ACHN (cell line): Measurements from ENCODE around the gene RBP7.
"Not testable (repeated sequence)": the region's sequence is repeated elsewhere in the genome, so short reads cannot be mapped to it uniquely, and the experiment has no call there.

ENCODE experiments used
- DNase-seq: peaks from one replicate; pipeline ENCODE4 v3.0.0-alpha.2; 2015
- in situ Hi-C: cut with HindIII; loops from 2 replicates; pipeline ENCODE4 v1.10.0; 2017; ENCODE audit warnings: low sequenced_read_pairs, low pct_ligation_motif_present, low pct_unique_long_range_greater_than_20kb

Gene RBP7

DNA sequence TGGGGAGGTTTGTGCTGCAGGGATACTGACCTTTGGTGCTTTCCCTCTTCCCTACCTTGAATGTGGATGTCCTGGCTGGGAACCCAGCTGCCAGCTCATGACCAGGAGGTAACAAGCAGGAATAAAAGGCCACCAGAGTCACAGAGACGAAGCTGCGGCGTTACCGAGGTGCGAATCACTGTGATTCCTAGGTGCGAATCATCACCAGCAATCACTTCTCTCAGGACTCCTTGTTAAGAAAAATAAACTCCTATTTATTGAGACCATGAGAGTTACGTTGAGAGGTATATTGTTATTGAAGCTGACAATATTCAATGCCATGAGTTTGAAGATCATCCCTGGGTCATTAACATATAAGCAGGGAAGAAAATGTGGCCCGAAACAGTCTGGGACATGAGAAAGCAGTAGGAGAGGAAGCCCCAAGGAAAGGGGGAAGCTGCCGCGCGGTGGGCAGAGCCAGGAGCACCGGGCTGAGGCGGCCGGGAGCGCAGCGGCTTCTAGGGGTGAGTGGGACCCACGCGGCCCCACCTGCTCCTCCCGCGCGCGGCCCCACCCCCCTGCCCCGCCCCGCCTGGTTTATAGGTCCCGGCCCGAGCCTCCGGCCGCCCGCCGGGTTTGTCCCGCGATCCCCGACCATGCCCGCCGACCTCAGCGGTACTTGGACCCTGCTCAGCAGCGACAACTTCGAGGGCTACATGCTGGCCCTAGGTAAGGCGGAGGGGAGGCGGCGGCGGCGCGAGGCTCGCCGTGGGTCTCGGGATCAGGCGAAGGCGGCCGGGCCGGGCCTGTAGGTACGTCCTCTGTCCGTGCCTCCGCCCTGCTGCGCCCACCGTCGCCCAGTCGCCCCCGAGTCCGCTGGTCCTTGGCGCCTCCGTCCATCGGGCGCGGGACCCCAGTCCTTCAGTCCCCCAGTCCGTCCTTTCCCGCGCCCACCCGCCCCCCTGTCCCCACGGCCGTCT lies at the start of gene RBP7:
RBP7 (plus strand) TSS at position 605 of the 959 bp plus-strand sequence; CDS start at position 636, 31 bp downstream.
- in situ Hi-C loops: no loop called here
- DNase-seq: peak; percentile 8

DNA sequence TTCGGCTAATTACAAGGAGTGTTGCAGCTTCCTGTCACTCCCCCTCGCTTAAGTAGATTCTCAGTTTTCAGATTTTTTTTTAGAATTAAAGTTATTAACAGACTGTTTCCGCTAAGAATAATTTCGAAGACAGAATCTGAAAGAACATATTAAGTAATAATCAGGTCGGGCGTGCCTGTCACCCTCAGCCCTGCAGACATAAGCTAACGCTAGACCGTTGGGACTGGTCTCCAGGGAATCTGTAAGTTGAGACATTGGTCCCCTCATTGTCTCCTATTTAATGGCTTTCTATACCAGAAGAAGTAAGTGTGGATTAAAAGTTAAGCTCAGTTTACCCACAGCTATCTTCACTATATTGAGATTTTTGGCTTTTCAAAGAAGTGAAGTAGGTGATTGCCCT lies 39.3 kb upstream of the RBP7 start:
- in situ Hi-C loops: no loop called here
- DNase-seq: no peak

DNA sequence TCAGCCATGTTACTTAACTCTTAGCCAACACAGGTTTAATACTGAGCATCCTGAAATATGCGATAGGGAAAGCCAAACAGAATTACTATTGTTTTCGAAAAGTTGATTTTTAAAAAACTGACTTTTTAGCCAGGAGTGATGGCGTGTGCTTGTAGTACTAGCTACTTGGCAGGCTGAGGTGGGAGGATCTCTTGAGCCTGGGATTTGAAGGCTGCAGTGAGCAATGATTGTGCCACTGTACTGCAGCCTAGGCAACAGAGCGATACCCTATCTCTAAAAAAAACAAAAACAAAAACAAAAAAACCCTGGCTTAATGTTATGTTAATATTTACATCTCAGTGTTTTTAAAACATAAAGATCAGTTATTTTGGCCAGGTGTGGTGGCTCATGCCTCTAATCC lies 37.0 kb upstream of the RBP7 start:
- no peak for DNase-seq
- in situ Hi-C loops: no loop called here

DNA sequence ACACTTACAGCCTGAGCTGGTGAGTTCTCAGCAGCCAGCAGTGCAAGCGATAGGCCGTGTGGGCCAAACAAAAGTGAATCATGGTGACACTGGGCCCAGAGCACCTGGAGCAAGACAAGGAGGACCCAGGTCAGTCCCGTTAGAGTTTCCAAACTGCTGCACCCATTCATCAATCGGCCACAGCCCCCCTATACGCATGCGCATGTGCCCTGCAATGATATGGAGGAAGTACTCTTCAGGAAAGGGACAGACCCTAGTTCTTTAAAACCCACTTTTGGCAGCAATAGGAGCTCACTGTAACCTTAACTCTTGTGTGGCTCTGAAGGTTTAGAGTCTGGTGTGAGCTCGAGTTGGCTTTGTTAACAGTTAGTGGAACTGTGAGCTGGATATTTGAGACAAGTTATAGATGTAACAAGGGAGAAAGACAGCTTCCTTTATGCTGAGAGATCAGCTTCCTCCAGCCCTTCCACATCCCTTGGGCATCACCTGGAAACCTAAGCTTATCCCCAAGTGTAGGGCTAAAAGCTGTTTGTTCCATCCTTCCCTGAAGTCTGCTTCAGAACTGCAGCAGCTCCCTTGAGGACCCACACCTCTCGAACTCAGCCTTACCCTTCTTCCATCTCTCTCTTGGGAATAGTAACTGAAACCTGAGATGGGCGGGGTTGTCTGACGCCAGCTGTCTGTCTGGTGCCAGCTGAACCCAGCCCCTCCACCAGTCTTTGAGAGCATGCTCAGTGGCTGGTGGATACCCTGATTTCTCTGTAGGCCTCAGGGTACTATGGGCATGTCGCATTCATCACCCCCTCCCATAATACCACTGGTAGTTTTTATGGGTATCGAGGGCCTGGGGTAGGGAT lies 36.1 kb upstream of the RBP7 start:
- DNase-seq: no peak
- in situ Hi-C loops: no loop called here

DNA sequence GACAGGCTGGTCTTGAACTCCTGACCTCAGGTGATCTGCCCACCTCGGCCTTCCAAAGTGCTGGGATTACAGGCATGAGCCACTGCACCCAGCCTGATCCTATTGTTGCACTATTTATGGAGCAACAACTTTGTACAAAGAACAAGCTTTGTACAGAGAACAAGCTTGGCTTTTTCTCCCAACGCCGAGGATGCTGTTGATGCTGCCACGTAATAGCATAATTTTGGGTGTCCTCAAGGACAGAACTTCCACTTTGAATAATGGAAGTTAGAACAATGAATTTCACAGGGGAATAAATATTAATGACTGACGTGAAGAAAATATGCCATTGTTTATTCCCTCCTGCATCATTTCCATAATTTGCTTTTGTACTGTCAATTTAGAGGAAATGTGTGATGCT lies 12.8 kb upstream of the RBP7 start:
- DNase-seq: no peak

DNA sequence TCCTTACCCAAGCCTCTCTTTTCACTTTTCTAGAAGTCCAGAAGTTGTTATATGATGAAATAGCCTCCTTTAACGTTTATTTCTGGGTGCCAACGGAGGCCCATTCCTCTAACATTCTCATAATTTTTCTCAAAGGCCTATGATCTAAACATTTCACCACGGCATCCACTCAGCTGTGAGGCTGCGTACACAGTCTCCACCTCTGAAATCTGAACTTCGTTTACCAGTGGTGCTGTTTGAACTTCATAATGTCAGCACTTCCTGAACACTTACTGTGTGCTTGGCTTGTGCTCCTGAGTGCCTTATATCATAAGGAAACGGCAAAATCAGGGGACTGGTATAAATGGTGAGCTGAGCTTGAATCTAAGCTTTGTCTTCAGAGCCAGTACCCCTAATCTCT lies 12.0 kb upstream of the RBP7 start:
- in situ Hi-C loops: no loop called here
- no peak for DNase-seq

More for the DNA sequence above, 12.8 kb upstream of the RBP7 start:
- in situ Hi-C loops: no loop called here

DNA sequence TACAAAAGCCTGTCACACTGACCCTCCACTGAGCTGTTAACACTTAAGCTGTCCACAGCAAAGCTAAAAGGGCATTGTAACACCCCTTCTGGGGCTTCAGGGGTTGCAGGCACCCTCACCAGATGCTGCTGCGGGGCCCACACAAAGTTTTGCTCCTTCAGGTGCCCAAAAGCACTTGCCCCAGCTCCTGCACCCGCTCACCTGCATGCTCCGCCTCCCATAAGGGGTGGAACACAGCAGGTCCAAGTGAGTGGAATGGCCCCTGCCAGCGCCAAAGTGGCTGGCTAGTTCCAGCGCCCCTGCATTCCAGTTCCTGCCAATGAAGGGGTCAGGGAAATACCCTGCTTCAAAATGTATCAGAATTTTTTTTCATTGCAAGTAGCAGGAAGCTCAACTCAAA lies 7.3 kb upstream of the RBP7 start:
- DNase-seq: no peak
- in situ Hi-C loops: no loop called here

DNA sequence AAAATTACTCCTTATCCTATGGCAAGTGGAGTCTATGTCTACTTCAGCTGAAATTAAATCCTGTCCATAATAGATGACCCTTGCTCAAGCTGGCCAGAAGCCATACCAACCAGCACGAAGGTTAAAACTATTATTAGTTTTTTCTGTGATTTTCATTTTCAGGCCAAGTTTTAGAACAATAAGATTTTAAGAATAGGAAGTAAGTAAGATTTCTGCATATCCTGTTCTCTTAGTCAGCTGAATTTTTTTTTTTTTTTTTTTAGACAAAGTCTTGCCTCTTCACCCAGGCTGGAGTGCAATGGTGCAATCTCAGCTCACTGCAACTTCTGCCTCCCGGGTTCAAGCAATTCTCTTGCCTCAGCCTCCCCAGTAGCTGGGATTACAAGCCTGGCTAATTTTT lies 6.1 kb upstream of the RBP7 start:
- in situ Hi-C loops: no loop called here
- DNase-seq: no peak

DNA sequence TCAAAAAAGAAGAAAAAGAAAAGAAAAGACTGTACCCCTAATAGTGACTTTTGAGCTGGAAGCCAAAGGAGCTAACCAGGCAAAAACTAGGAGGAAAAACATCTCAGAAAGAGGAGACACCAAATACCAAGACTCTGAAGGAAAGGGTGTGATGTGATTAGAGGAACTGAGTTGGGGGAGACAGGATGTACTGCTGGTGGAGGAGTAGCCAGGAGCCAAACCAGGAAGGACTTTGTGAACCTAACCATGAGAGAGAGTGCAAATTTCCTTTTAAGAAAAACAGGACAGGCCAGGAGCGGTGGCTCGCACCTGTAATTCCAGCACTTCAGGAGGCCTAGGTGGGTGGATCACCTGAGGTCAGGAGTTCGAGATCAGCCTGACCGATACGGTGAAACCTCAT lies 4.1 kb upstream of the RBP7 start:
- DNase-seq: no peak
- in situ Hi-C loops: no loop called here

DNA sequence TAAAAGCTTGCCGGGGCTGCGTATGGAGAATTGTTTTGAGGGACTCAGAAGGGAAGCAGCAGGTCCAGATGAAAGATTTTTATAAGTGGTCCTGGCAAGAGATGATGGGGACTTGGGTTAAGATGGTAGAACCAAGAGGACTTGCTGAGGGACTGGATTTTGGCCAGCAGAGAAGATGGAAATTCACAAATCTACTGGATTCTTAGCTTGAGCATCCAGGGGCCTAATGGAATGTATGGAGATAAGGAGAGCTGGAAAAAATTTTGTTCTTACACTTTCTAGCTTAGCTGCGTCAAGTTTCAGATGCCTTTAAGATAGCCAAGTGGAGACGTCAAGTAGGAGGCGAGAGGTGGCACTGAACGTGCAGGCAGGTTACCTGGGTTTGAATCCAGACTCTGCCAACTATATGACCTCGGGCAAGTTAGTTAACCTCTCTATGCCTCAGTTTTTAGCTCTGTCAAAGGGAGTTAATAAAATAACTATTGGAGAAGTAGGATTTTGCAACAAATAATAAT lies 3.4 kb upstream of the RBP7 start:
- no peak for DNase-seq
- in situ Hi-C loops: no loop called here

DNA sequence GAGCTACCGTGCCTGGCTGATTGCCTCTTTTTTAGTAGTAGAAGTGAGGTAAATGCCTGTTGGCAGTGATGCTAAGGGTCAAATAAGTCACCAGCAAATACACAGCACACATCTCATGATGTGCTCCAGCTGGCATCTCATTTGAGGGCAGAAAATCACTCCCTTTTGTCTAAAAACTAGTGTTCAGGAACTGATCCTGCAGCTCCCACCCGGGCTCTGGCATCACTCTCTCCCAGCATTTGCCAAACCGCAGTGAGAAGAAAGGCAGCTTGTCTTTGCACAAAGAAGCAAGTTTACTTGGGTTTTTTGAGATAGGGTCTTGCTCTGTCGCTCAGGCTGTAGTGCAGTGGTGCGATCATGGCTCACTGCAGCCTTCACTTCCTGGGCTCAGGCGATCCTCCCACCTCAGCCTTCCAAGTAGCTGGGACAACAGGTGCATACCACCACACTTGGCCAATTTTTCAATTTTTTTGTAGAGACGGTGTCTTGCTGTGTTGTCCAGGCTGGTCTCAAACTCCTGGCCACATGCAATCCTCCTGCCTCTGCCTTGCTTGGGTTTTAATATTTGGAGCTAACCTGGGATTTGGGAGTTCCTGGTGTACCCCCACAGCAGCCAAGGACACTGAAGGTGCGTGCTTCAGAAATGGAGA lies 4.1 kb downstream of the RBP7 start:
- DNase-seq: no peak
- in situ Hi-C loops: no loop called here

DNA sequence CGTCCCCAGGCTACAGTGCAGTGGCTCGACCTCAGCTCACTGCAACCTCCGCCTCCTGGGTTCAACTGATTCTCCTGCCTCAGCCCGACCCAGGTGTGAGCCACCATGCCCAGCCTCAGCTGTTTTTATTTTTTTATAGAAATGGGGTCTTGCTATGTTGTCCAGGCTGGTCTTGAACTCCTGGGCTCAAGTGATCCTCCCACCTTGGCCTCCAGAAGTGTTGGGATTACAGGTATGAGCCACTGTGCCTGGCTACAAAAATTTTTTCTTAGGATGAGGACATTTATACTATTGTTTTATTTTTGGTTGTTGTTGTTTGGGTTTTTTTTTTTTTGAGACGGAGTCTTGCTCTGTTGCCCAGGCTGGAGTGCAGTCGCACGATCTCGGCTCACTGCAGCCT lies 8.2 kb downstream of the RBP7 start:
- DNase-seq, in situ Hi-C loops: not testable (repeated sequence)

DNA sequence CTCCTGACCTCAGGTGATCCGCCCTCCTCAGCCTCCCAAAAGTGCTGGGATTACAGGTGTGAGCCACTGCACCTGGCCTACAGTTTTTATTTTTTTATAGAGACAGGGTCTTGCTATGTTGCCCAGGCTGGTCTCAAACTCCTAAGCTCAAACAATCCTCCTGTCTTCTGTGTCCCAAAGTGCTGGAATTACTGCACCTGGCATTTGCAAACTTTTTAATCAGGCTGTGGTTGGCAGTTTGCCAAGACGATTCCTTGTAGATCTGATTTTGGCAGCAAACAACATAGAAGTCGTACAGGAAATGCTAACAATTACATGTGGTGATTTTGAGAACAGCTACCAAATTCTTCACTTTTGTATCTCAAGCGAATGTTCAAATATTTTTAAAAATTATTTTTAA lies 10.1 kb downstream of the RBP7 start:
- DNase-seq: no peak
- in situ Hi-C loops: no loop called here

DNA sequence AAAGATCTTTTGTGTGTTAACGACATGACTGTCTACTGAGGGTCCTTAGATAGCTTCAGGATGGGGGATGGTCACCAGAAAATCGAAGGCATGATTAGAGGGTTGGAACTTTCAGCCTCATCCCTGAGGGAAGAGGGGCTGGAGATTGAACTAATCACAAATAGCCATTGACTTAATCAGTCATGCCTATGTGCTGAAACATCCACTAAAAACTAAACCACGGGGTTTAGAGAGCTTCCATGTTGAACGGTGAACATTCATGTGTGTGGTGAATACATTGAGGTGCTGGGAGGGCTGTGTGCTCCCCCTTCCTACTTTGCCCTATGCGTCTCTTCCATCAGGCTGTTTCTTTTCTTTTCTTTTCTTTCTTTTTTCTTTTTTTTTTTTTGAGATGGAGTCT lies 17.0 kb downstream of the RBP7 start:
- in situ Hi-C loops: no loop called here

DNA sequence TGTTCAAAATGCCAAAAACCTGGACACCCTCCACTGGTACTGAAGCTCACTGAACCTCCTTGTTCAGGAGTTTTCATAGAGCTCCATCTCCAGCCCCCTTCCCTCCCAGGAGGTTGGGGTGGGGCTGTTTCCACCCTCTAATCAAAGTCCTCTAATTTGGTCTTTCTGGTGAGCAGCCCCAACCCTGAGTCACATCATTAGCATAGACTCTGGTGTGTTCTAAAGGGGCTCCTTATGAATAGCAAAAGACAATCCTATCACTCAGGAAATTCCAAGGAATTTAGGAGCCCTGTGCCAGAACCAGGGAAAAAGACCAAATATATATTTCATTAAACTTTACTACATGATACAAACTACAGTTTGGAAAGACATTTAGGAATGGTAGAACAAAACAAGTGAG lies 22.5 kb downstream of the RBP7 start:
- DNase-seq: no peak
- in situ Hi-C loops: no loop called here

More for the DNA sequence above, 17.0 kb downstream of the RBP7 start:
- no peak for DNase-seq

DNA sequence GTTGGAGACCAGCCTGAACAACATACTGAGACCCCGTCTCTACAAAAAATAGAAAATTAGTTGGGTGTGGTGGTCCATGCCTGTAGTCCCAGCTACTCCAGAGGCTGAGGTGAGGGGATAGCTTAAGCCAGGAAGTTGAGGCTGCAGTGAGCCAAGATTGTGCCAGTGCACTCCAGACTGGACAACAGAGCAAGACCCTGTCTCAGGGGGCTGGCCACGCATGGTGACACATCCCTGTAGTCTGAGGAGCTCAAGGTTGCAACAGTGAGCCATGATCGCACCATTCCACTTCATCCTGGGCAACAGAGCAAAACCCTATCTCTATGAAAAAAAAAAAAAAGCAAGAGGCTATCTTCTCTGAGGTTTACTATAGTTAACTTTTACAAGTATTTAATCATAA lies 23.1 kb downstream of the RBP7 start:
- no peak for DNase-seq
- in situ Hi-C loops: no loop called here

DNA sequence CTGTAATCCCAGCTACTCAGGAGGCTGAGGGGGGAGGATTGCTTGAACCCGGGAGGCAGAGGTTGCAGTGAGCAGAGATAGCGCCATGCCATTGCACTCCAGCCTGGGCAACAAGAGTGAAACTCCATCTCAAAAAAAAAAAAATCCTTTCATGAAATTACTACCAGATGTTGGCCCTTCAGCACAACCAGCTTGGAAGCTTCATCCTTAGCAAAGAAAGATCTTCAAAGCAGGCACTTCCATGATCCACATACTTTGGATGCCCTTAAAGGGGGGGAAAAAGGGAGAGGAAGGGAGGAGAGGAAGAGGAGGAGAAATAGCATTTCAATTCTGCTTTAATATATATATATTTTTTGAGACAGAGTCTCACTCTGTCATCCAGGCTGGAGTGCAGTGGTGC lies 23.6 kb downstream of the RBP7 start:
- in situ Hi-C loops, DNase-seq: not testable (repeated sequence)

DNA sequence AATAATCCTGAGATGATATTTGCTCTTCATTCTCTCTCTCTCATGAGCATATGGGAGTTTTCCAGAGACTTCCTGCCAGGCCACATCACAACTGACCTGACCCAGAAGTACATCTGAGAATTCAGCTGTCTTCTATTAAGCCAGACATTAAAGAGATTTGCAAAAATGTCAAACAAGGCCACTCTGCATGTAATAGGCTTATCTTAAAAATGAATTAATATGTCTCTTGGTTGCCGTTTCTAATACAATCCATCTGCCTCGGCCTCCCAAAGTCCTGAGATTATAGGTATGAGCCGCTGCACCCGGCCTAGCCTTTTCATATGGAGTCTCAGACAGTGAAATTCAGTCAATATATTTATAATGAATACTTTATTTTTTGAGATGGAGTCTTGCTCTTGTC lies 25.0 kb downstream of the RBP7 start:
- DNase-seq, in situ Hi-C loops: not testable (repeated sequence)

DNA sequence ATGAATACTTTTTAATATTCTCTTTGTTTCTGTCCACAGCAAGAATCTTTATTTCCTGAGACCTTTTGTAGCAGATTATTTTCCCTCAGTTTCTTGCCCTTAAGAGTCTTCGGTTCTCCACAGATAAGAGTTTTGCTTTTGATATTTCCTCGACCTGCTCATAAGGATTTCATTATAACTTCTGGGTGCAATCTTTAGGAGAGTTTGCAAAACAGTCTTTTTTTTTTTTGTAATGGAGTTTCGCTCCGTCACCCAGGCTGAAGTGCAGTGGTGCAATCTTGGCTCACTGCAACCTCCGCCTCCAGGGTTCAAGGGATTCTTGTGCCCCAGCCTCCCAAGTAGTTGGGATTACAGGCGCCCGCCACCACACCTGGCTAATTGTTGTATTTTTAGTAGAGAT lies 25.6 kb downstream of the RBP7 start:
- DNase-seq: no peak
- in situ Hi-C loops: no loop called here
